GM21390 (cell line): ENCODE data around the gene FAM162A.
A peak's percentile ranks its signal among the peaks of the same experiment; 100 is the strongest.
"Not testable (repeated sequence)": the region's sequence is repeated elsewhere in the genome, so short reads cannot be mapped to it uniquely, and the experiment has no call there.

ENCODE experiments used
- ATAC-seq: cut with Tn5 transposase; IDR thresholded peaks from one replicate; pipeline ENCODE4 v1.9.1; 2021; ENCODE audit not compliant: unreplicated experiment

The FAM162A gene

DNA sequence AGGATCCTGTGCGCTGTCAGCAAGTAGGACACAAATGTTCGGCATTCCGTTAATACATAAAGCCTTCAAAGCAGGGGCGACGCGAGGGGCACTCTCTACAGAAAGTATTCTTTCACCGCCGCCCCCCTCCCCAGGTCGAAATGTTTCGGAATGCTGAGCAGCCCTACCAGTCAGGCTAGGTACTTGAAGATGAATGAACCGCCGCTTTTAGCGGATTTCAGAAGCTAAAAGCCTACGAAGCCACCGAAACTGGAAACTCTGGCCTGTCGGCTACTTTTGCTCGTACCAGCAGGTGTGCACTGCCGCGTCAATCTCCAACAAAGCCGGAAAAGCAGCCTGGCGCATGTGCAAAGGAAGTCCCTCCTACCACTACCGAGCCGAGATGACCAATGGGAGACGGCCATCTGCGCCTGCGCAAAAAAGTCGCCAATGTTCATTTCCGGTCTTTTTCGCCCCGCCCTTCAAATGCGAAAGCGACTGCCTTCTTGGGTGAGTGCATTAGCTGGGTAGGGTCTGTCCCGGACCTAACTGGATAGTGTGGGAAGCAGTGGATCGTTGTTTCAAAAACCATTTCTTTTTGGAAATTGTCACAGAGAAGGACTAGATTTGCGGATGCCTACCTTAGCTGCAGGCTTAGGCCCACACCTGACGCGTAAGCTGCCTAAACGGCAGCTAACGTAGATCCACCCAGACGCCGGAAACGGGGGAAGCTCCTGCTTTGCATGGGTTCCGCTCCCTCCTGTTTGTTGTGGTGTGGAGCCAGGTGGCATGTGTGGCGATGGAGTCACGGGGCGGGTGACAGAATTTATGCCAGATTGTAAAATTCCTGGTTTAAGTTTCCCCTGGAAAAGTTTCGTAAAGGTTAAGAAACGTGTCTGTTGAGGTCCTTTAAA is 32.0 kb downstream of the FAM162A start, which contains the start of gene WDR5B:
WDR5B (minus strand) TSS at position 301 of the 893 bp plus-strand sequence. CDS start 534 bp downstream, outside the sequence.
- peak; percentile 88 for ATAC-seq

DNA sequence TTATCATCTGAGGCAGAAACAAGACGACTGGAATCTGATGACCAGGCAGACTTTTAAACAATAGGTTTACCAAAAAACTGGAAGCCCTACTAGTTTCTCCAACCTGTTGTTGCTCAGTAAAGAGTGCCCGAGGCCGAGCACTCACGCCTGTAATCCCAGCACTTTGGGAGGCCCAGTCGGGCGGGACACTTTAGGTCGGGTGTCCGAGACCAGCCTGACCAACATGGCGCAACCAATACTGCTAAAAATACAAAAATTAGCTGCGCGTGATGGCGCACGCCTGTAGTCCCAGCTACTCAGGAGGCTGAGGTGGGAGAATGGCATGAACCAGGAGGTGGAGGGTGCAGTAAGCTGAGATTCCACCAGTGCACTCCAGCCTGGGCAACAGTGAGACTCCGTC is 33.0 kb downstream of the FAM162A start:
- ATAC-seq: no peak

DNA sequence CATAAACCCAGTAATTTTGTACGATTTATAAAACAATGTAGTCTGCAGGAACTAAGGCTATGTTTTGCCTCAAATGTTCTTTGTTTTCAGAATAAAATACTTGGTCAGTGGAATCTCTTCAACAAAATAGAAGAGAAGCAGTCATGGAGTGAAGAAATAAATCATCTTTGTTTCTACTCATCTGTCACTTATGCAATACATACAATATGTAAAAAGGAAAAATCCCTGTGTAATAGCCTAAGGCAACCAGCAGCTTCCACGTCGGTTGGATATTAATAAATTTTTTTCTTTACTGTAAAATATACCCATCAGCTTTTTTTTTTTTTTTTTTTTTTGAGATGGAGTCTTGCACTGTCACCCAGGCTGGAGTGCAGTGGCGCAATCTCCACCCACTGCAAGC is 37.1 kb downstream of the FAM162A start:
- no peak for ATAC-seq

- no peak for ATAC-seq
These were observed 37.9 kb downstream of the FAM162A start for GRCh38 chr3:122421836-122422235.

DNA sequence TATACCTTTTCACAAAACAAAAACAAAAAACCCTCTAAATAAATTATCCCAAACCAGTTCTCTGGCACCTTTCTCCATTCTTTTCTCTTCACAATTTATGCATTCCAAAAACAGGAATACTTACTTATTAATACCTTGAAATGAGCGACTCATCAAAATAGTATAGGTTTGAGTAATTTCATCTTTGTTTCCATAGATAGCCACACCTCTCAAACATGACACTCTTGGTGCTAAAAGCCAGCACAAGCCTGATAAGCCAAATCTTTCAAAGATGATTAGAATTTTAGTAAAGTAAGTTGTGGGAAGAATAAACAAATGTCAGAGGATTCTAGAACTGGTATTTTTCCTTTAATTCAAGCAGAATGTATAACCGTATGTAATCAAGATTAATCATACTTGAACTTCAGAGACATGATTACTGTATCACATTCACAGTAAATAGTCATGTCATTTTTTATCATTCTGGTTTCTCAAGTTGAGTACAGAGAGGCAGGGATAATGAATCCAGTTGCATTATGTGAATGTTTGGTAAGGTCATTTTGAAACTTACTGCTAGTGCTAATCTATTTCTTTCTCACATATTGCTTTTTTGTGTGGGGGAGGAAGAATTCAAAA is 44.0 kb downstream of the FAM162A start:
- no peak for ATAC-seq

DNA sequence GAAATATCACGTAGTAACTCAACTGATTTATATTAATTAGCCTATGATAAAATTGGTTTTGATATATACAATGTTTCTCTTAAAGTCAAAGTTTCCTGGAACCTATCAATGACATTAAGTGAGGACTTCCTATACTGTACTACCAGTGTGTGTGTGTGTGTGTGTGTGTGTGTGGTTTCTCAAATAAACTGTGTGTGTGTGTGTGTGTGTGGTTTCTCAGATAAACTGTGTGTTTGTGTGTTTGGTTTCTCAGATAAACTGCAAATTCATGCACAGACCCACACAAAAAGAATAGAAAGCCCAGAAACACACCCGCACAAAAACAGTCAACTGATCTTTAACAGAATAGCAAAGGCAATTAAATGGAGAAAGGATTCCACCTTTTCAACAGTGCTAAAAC is 46.4 kb downstream of the FAM162A start:
- ATAC-seq: no peak

DNA sequence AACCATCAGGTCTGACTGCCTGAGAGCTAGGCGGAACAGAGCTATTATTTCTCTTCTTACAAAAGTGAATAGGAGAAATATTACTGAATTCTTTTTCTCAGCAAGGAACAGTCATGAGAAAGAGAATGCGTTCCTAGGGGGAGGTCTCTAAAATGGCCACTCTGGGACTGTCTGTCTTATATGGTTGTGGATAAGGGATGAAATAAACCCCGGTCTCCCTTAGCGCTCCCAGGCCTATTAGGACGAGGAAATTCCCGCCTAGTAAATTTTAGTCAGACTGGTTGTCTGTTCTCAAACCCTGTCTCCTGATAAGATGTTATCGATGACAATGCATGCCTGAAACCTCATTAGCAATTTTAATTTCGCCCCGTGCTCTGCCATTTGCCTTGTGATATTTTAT is 52.0 kb downstream of the FAM162A start:
- ATAC-seq: no peak

DNA sequence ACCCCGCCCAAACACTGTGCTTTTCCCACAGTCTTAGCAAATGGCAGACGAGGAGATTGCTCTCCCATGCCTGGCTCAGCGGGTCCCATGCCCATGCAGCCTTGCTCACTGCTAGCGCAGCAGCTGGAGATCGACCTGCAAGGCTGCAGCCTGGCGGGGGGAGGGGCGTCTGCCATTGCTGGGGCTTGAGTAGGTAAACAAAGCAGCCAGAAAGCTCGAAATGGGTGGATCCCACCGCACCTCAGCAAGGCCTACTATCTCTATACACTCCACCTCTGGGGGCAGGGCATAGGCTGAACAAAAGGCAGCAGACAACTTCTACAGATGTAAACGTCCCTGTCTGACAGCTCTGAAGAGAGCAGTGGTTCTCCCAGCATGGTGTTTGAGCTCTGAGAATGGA is 59.1 kb downstream of the FAM162A start:
- ATAC-seq: no peak

GRCh38 chr3:122443762-122444490 is 59.9 kb downstream of the FAM162A start:
- not testable (repeated sequence) for ATAC-seq

DNA sequence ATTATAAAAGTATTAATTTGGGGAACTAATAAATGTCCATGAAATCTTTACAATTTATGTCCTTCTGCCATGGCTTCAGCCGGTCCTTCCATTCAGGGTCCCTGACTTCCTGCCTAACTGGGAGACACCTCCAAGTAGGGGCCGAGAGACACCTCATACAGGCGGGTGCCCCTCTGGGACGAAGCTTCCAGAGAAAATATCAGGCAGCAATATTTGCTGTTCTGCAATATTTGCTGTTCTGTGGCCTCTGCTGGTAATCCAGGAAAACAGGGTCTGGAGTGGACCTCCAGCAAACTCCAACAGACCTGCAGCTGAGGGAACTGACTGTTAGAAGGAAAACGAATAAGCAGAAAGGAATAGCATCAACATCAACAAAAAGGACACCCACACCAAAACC is 60.5 kb downstream of the FAM162A start:
- not testable (repeated sequence) for ATAC-seq

DNA sequence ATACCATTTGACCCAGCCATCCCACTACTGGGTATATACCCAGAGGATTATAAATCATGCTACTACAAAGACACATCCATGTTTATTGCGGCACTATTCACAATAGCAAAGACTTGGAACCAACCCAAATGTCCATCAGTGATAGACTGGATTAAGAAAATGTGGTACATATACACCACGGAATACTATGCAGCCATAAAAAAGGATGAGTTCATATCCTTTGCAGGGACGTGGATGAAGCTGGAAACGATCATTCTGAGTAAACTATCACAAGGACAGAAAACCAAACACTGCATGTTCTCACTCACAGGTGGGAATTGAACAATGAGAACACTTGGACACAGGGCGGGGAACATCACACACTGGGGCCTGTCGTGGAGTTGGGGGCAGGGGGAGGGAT is 64.2 kb downstream of the FAM162A start:
- ATAC-seq: not testable (repeated sequence)

GRCh38 chr3:122451371-122451770 is 67.4 kb downstream of the FAM162A start:
- no peak for ATAC-seq

DNA sequence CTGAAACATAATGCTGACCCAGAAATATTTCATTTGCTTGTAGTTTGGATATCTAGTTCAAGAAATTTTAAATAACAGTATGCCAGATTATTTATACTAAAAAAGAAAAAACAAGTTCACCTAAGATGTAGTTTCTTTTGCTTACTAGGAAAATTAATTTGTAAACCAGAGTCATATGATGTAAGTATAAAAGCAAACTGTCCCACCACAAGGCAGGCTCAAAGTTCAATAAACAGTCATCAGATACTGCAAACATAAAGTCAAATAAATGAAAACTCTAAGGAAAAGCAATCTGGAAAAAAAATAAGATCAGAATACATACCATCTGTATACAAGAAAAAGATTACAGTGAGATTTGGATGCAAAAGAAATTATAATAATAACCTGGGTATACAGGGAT is 72.1 kb downstream of the FAM162A start:
- ATAC-seq: no peak

DNA sequence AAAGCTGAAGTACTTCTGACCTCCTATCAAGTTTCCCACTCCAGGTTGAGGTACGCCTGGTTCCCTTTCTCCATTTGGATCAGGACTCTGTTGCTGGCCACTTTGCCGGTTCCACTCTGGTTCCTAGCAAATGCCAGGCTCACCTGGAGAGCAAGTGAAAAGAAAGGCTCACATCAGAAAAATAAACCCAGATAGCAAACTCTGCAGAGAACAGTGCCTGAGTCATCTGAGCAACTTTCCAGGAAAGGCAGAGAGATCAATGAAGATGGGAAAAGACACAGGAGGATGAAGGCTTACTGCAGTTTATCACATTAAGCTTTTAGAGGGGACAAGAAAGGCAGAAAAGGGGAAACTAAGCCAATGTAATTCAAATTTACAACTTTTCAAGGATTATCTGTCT is 73.7 kb downstream of the FAM162A start:
- no peak for ATAC-seq

GRCh38 chr3:122458992-122459391 is 75.0 kb downstream of the FAM162A start:
- no peak for ATAC-seq

- ATAC-seq: no peak
These were observed 77.8 kb downstream of the FAM162A start for GRCh38 chr3:122461806-122462205.
